ENCODE measurements around the gene NAXD.

GRCh38 chr13:110645750-110646149 is 30.4 kb downstream of the NAXD start:
- TF ChIP-seq CTCF (IDR thresholded peaks at IDR 0.05) (no peak), EZH2phosphoT487 (IDR thresholded peaks at IDR 0.05) (no peak)
